COLO668 (cell line): Measurements from ENCODE around the gene BRI3BP.
A peak's percentile ranks its signal among the peaks of the same experiment; 100 is the strongest.
"Not testable (repeated sequence)": the region's sequence is repeated elsewhere in the genome, so short reads cannot be mapped to it uniquely, and the experiment has no call there.

ENCODE experiments used
- DNase-seq: peaks from one replicate; lab custom pipeline; 2025; ENCODE audit not compliant: unreplicated experiment; lab: John Stamatoyannopoulos, UW

BRI3BP gene

DNA sequence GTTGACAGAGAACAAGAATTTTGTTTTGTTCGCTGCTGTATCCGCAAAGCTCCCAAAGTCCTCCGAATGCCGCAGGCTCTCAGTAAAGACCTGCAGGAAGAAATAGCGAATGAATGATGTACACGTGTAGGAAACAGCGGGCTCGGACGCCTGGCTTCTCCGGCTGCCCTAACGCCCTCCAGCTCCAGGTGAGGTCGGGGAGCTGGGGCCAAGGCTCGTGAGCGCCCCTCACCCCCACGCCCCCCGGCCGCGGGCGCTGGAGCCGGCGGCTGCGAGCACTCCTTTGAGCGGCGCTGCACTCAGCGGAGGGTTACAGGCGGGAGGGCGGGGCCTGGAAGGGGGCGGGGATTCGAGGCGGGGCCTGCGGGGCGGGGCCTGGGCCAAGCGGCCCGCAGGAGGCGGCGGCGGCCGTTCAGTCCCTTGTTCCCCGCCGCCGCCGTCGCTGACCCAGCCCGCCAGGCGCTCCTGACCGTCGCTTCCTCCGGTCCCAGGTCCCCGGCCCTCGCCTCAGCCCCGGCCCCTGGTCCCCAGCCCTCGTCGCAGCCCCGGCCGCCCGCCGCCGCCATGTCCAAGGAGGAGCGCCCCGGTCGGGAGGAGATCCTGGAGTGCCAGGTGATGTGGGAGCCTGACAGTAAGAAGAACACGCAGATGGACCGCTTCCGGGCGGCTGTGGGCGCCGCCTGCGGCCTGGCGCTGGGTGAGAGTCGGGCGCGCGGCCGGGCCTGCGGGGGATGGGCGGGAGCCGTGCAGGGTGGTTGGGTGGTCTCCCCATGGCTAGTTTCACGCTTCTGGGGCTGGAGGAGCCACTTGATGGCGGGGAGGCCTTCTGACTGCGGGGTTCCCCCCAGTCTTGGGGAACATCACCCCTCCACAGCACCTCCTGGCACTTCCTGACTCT is 71.8 kb downstream of the BRI3BP start, which contains the start of gene AACS:
AACS (plus strand) TSS at position 415 of the 898 bp plus-strand sequence; CDS start at position 565, 150 bp downstream.
- DNase-seq, result peak; percentile 92

DNA sequence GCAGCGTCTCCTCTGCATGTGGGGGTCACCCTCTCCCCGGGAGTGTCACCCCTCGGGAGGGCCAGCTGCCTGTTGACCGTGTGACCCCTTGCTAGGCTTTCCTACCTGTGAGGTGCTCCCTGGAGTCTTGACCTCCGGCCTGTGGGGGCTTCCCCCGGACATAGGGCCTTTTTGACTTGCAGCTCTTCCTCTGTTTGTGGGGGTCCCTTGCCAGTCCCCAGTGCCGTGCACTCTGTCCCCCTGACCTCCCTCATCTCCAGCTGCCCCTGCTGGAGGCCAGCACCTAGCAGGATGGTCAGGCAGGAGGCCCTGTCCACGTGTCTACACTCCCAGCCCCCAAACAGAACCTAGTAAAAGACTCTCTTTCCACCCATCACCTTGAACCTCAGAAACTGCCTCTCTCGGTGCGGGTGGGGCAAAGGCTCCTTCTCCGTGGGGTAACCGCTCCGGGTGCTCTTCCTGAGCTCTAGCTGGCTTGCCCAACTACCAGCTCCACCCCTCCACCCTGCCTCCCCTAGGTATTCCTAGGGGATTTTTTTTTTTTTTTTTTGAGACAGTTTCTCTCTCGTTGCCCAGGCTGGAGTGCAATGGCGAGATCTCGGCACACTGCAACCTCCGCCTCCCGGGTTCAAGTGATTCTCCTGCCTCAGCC is 72.6 kb downstream of the BRI3BP start:
- no peak for DNase-seq

GRCh38 chr12:125068391-125068790 is 74.9 kb downstream of the BRI3BP start:
- no peak for DNase-seq

DNA sequence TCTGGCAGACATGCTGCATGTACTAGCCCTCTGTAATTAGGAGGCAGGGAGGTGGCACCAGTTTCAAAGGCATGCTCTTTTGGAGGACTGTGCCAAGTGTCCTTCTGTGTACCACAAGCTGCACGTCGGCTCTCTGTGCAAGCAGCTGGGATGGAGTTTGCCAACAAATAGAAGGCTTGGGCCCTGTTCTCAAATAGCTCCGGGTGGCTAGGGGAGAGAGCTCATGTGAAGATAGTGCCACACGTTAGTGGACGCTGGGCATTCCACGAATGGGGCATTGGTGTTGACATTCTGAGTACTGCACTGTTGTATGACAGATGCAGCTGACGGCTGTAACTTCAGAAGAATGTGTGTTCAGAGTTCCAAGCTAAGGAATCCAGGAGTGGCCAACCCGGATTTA is 76.2 kb downstream of the BRI3BP start:
- DNase-seq, result no peak

DNA sequence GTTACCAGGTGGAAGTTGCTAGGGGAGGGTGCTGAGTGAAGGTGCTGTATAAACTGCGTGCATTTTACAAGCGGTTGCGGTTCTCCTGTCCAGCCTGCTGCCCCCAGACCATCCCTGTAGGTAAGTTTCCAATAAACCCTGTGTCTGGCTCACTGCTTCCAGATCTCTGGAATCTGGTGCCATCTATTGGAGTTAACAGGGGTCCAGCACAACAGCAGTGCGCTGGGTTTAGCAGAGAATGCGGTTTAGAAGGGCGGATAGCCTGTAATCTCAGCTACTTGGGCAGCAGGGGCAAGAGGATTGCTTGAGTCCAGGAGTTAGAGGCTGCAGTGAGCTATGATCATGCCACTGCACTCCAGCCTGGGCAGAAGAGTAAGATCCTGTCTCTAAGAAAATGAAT is 76.7 kb downstream of the BRI3BP start:
- DNase-seq, result no peak

- no peak for DNase-seq
Measured at GRCh38 chr12:125070661-125071390, 77.4 kb downstream of the BRI3BP start.

DNA sequence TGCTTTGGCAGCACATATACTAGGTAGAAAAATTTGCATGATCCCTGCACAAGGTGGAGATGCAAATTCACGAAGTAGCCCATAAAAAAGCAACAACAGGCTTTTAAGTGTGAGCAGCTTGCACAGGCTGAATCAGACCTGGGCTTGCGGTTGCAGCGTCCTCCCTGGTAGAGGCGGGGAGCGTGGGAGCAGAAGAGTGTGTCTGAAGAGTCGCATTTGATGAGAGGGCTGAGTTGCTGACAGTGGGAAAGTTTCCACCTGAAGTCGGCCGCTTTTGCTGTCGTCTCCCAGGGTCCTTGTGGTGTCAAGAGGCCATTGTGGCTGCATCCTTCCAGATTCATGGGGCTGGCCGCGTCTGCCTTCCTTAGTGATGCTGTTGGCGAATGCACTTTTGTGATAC is 78.0 kb downstream of the BRI3BP start:
- DNase-seq, result no peak

GRCh38 chr12:125072496-125072895 is 79.1 kb downstream of the BRI3BP start:
- no peak for DNase-seq

DNA sequence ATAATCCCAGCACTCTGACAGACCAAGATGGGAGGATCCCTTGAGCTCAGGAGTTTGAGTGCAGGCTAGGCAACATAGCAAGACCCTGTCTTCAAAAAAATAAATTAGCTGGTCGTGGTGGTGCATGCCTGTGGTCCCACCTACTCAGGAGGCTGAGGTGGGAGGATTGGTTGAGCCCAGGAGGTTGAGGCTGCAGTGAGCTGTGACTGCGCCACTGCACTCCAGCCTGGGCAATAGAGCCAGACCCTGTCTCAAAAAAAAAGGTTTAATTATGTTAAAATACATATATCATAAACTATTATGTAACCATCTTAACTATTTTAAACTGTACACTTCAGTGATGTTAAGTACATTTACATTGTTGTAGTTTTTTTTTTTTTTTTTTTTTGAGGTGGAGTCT is 80.8 kb downstream of the BRI3BP start:
- not testable (repeated sequence) for DNase-seq

DNA sequence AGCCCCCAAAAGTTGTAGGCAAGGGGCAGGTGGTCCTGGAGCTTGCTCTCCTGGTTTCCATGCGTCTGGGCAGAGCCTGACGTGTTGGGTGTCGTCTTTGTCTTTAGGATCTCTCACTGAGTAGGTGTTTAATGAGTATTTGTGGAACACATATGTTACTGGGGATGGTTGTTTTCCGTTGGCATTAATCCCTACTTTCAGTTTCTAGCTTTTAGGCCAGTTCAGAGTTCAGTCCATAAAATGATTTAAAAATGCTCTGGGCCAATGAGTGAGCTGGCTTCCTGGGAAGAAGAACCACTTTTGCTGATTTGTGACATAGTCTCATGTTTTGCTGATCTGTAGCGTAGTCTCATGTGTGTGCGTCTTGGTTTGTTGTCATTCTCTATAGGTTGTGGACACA is 82.7 kb downstream of the BRI3BP start:
- no peak for DNase-seq

- no peak for DNase-seq
Measured at GRCh38 chr12:125079084-125079483, 85.6 kb downstream of the BRI3BP start.

- DNase-seq, result peak; percentile 21
Measured at GRCh38 chr12:125079648-125080645, 86.5 kb downstream of the BRI3BP start.
